HG03457 (cell line): ENCODE measurements around the gene RNU11.
"Not testable (repeated sequence)": the region's sequence is repeated elsewhere in the genome, so short reads cannot be mapped to it uniquely, and the experiment has no call there.

Experiments
- ATAC-seq: cut with Tn5 transposase; IDR thresholded peaks from one replicate; pipeline ENCODE4 v1.9.1; 2021; ENCODE audit warnings: moderate number of reproducible peaks; ENCODE audit not compliant: unreplicated experiment

The RNU11 gene

DNA sequence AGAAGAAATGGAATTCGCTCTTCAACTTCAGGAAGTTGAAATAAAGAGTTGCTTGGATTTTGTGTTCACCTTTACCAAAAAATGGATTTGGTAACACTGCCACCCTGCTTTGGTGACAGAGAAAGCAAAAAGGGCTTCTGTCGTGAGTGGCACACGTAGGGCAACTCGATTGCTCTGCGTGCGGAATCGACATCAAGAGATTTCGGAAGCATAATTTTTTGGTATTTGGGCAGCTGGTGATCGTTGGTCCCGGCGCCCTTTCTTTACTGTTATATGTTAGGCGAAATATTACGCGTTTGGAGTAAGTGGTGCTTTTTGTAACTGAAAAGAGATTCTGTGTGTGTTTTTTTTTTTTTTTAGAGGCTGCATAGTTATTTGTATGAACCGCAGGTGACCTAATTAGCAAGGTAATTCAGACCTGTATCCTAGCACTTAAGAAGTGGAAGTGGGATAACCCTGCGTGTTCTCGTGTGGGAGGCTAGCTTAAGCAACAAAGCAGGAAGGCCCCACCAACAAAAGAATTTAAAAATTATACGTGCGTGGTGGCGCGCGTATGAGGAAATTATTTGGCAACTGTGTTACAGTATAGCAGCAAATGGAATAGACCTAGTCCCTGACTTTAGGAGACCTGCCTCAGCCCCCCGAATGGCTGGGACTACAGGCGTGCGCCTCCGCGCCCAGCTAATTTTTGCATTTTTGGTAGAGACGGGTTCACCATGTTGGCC is at the start of gene RNU11:
Gene RNU11 (plus strand): TSS at position 127 of the 725 bp plus-strand sequence.
- ATAC-seq = peak; percentile 51

DNA sequence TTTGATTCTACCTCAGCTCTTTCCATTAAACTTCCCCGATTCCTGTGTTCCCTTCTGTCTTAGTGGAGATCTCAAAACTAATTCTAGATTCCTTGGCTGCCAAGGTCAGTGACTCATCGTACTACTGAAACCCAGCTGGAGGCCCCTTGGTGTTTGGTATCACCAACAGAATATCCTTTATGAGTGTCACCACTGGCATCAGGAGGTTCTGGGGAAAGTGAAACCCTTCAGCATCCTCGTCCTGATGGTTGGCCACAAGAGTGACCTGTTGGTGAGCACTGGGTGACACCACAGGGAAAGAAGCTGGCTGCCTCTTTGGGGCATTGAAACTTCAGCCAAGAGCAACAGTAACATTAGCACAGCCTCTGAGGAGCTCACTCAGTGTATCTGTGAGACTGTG is 46.7 kb upstream of the RNU11 start:
- ATAC-seq = no peak

DNA sequence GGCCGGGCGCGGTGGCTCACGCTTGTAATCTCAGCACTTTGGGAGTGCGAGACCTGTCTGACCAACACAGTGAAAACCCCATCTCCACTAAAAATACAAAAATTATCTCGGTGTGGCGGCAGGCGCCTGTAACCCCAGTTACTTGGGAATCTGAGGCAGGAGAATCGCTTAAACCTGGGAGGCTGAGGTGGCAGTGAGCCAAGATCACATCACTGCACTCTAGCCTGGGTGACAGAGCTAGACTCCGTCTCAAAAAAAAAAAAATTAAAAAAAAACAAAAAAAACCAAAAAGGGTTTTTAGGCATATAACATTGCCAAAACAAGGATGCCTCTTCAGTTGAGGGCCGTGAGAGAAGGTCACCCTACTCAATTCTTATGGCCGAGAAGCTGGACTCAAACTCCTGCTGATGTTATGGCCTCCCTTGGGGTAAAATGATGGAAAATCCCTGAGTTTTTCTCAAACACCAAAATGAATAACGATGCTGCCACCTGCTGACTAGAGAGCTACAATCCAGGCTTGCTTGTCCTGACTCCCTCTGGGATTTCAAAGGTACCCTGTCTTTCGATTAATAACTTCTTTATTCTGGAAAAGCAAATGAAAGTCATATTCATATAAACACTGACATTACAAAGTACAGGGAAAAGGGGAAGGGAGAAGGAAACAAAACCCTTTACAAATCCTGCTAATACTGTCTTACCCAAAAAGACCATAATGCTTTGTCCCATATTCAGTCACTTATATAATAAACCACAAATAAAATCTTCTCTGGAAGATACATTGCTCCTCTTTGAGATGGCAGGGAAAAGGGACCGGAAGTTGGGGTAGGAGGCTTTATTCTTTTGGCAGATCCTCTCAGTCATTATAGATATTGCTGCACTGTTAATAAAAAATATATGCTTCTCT is 45.6 kb upstream of the RNU11 start:
- no peak for ATAC-seq

DNA sequence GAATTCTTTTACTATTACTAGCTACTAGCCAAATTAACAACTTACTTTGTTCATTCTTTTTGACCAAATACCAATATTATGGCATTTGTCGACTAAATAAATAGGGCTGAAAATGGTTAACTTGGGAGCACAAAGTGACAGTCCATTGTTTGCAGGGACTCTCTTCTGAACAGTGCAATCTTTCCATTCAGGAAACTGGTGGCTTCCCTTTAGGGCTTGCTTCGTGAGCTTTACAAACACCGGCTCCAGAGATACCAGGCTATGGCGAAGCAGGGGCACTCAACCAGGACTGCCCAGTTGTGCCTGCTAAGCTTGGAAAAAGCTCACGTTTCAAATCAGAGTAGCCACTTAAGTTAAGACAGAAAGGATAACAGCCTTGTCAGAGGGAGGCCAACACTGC is 44.0 kb upstream of the RNU11 start:
- no peak for ATAC-seq

DNA sequence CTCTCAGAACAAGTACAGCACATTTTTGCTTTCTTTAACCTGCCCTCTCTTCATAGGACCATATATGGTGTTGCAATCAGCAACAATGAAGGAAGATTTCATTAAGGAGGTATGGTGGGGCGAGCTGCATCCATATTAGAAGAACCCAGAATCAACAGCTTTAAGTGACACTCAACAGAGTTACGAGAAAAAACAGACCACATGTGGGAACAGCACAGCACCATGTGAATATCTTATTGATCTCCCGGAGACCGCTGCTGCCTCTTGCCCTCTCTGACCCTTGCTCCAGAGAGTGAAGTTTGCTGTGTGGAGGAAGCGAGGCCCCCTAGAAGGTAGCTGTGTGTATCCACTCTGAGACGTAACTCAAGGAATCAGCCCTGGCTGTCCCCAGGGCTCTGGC is 43.4 kb upstream of the RNU11 start:
- no peak for ATAC-seq

DNA sequence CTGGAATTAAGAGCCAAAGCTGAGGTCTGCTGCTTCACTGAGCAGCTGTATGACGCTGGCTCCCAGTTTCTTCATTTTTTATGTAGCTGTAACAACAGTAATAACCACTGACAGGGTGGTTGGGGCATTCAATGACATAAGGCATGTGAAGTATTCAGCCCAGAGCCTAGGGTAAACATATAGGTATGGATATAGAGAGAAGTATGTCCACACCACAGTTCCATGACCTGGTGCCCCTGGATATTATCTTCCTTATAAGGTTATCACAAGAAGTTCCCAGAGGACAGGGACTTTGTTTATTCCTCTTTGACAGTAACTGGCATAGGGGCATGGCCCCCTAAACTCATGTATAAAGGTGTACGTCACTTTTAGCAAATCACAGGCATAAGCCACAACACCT is 41.6 kb upstream of the RNU11 start:
- ATAC-seq = no peak

DNA sequence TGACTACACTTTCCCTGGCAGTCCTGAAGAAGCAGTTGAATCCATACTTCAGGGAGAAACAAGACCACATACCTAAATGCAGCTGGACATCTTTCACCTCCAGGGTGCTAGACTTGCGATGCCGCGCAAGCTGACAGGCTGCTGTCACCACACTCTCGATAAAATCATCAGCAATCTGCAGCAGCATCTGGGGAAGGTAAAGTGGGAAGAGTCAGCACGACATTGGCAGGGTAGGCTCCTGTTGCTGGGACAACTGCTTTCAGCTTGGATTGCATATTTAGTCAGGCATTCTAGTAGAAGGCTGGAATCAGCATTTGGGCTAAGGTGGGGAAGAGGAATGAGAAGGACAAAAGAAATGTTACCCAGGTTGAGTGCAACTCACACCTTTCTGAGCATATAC is 35.2 kb upstream of the RNU11 start:
- no peak for ATAC-seq

DNA sequence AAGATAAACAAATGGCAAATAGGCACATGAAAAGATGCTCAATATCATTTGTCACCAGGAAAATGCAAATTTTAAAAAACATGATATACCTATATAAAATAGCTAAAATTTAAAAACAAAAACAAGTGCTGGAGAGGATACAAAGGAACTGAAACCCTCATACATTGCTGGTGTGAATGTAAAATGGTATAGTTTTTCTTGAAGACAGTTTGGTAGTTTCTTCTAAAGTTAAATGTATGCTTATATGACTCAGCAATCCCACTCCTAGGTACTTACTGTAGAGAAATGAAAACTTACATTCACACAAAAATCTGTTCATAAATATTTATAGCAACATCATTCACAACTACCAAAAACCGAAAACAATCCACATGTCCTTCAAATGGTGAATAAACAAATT is 16.7 kb upstream of the RNU11 start:
- no peak for ATAC-seq

DNA sequence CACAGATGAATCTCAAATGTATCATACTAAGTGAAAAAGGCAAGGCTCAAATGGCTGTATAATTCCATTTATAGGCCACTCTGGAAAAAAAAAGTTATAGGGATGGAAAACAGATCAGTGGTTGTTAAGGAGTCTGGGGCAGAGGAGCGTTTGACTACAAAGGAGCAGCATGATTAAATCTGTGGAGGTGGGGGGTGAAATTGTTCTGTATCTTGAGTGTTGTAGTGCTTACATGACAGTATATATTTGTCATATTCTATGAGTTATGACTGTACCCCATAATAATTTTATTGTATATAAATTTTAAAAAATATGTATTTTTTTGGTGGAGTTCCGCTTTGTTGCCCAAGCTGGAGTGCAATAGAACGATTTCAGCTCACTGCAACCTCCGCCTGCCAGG is 15.8 kb upstream of the RNU11 start:
- no peak for ATAC-seq

DNA sequence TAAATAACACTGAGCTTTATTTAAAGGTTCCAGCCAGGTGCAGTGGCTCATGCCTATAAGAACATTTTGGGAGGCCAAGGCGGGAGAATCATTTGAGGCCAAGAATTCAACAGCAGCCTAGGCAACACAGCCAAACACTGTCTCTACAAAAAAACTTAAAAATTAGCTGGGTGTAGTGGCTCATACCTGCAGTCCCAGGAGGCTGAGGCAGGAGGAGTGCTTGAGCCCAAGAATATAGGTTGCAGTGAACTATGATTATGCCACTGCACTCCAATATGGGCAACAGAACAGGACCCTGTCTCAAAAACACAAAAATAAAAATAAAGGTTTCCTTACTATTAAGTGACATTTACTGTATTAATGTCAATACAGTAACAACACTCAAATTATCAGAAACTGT is 7.6 kb upstream of the RNU11 start:
- ATAC-seq = no peak

DNA sequence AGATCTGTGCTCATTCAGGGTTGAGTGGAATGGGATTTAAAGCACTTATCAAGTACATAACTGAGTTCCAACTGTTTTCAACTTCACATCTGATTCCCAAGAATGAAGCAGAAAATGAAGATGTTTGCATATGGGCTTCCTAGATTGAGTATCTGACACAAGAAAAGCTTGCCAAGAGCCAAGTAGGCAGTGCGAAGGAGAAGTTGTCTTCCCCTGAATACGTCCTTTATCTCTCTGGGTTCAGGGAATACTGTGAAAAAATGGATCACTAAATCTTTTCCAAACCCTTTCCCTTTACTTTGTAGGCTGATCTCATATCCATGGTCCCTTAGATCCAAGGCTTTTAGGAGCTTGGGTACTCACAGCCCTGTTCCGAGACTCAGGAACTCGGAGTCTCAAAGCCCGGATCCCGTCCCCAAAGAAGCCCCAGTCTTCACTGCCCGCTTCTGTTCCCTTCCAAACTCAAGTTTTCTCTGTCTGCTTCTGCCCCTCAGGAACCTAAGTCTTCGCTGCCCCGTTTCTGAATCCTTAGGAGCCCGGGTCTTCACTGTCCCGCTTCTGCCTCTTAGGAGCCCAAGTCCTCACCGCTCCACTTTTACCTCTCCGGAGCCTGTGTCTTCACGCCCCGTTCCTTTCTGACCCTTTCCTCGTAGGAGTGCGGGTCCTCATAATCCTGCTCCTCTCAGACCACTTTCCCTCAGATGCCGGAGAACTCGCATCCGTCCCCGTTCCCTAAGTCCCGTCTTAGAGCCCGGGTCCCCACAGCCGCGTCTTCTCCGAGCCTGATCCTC is 6.1 kb upstream of the RNU11 start:
- peak; percentile 11 for ATAC-seq

DNA sequence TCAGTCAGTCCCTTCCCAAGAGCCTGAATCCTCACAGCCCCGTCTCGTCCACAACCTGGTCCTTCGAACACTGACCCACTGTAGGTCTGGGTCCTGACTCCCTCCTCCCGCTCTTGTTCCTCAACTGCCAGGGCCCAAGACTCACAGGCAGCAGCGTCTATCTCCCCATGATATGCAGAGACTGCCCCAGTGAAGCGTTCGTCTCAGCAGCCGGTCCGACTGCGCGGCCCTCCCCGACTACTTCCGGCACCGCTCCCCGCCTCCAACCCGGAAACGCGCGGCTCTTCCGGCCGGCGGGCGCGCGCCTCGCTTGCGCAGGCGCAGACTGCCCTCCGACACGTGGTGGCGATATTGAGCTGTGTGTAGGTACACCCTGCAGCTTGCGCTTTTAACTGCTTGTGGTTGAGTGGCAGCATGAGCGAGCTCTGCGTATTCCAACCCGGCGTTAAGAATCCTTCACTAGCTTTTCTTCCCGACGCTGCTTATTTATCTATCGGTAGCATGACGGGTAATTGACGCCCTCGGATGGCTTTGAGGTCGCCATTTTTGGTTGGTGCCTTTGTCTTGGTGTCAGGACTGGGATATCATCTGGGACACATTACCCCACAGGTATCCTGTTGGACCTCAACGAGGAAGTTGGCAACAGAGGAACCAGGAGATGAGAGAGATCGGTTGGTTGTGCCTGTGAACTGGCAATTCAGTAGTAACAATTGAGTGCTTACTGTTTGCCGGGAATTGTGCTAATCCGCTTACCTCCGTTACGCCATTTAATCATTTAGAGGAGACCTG is 5.4 kb upstream of the RNU11 start, which contains the start of gene TAF12:
Gene TAF12 (minus strand): TSS at position 221 of the 789 bp plus-strand sequence. CDS start 20,986 bp downstream, outside the sequence.
- ATAC-seq = peak; percentile 52

DNA sequence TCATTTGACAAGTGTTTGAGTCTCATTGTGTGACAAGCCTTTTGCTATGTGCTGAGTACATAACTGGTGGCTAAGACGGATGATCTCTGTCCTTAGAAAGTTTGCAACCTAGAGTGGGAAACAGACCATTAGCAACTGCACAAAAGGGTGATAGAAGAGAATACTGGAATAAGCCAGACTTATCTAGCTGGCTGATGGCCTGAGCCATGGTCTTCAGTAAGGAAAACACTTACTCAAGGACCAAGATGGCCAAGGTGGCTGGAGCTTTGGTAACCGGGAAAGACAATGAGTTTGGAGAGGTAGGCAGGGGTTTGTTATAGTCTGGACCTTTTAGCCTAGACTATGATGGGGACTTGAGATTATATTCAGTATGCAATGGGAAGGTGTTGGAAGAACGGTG is 3.9 kb upstream of the RNU11 start:
- ATAC-seq = no peak

DNA sequence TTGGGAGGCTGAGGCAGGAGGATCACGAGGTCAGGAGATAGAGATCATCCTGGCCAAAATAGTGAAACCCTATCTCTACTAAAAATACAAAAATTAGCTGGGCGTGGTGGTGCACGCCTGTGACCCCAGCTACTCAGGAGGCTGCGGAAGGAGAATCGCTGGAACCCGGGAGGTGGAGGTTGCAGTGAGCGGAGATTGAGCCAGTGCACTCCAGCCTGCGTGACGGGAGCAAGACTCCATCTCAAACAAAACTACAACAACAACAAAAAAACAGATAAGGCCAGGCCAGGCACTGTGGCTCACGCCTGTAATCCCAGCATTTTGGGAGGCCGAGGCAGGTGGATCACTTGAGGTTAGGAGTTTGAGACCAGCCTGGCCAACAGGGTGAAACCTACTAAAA is 3.0 kb upstream of the RNU11 start:
- ATAC-seq = not testable (repeated sequence)

DNA sequence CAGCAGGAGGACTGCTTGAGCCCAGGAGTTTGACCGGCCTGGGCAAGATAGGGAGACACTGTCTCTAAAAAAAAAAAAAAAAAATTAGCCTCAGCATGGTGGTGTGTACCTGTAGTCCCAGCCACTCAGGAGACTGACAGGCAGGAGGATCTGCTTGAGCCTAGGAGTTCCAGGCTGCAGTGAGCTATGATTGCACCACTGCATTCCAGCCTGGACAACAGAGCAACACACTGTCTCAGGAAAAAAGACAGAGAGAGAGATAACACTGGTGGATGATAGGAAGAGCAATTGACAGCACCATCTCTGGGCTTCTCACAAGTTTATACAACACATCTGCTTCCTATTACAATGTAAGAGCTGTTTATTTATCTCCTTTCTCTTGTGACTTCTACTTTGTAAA is 2.4 kb upstream of the RNU11 start:
- ATAC-seq = no peak

DNA sequence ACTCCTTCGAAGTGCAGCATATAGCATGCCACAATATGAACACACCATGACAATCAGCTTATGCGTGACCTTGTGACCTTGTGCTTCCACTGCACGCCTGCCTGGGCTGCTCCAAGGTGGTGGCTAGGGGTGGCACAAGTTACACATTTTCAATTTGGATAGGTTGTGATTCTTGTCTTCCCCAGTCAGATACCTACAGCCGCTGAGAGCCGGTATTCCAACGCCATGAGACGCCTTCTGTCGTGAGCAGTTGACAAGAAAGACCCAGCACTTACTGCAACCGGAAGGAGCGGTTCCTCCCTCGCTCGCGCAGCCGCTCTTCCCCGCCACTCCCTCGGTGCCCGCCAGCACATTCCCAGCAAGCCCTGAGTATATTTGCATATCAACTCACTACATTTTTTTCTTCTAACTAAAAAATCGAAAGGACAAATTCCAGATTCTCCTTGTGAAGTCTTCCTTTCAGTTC is 359 bp upstream of the RNU11 start:
- peak; percentile 38 for ATAC-seq

DNA sequence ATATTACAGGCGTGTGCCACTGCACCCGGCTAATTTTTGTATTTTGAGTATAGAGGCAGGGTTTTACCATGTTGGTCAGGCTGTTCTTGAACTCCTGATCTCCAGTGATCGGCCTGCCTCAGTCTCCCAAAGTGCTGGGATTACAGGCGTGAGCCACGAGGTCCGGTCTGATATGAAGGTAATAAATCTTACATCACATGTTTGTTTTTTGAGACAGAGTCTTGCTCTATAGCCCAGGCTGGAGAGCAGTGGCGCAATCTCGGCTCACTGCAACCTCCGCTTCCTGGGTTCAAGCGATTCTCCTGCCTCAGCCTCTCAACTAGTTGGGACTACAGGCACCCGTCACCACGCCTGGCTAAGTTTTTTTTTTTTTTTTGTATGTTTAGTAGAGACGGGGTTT is 4.7 kb downstream of the RNU11 start:
- not testable (repeated sequence) for ATAC-seq

DNA sequence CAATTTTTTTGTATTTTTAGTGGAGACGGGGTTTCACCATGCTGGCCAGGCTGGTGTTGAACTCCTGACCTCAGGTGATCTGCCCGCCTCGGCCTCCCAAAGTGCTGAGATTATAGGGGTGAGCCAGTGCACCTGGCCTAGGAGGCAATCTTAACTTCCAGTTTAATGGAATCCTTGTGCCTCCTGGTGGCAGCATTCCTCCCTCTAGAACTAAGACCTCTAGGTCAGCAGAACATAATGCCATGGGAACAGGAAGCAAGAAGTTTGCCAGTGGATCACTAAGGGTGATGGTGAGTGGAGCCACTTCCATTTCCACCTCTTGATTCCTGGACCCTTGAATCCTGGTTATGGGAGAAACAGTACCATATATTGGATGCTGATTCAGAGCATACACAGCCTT is 5.5 kb downstream of the RNU11 start:
- not testable (repeated sequence) for ATAC-seq

DNA sequence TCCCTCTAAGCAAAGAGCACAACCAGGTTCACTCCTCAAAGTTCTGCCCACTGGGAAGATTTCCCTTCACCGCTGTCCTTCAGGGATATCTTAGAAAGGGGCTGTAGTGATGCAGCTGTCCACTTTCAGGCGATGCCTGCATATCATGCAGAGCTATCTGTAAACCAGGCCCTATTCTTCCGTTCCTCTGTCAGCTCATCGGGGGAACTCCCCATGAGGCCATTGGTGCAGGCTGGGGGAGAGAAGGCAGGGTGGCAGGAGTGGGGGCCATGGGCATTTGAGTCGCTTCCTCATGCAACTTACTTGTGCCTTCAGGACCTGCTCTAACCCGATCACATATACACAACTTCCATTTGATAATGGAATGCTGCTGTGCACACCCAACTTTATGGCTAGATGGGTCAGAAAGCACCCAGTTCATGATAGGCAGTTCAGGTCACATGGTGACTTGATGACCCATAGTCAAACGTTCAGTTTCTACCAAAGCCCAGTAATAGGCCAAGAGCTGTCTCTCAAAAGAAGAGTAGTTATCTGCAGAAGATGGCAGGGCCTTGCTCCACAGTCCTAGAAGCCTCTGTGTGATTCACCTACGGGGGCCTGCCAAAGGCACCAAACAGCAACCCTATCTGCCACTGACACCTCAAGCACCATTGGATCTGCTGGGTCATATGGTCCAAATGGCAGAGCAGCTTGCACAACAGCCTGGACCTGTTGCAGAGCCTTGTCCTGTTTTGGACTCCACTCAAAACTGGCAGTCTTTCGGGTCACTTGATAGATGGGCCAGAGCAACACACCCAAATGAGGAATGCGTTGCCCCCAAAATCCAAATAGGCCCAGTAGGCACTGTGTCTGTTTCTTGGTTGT is 7.3 kb downstream of the RNU11 start:
- ATAC-seq = not testable (repeated sequence)
